Activated CD8-positive, alpha-beta T cell treated with anti-CD3 and anti-CD28 coated beads for 36 hours (primary cell): ENCODE data around the gene ARID4A. TPM values are rescaled to one million over a fixed set of nuclear protein-coding genes. Genes with fewer than 3 reads are reported as not detected.

Experiments
- ATAC-seq: fragments of 200-7000 bp; cut with Tn5 transposase; one replicate; pipeline ENCODE4 v1.10.0; 2021; ENCODE audit warnings: mild to moderate bottlenecking, moderate library complexity
- CTCF ChIA-PET: fragments of 350-600 bp; sonication (Branson Sonifier 250); formaldehyde crosslinking; loops from one replicate; lab custom pipeline; 2021; ENCODE audit warnings: antibody characterized with exemption; lab: Charles Lee
- POLR2A ChIA-PET: fragments of 350-600 bp; sonication (Branson Sonifier 250); formaldehyde crosslinking; loops from one replicate; lab custom pipeline; 2021; ENCODE audit warnings: antibody characterized with exemption; lab: Charles Lee
- DNase-seq: peaks from one replicate; pipeline ENCODE4 v3.0.0-alpha.2; 2020
- H3K27ac Mint-ChIP-seq: one replicate; pipeline ENCODE4 v1.8.0; 2021; ENCODE audit warnings: mild to moderate bottlenecking, mixed read lengths
- H3K27me3 Mint-ChIP-seq: one replicate; pipeline ENCODE4 v1.8.0; 2021; ENCODE audit warnings: mixed read lengths
- H3K36me3 Mint-ChIP-seq: one replicate; pipeline ENCODE4 v1.8.0; 2021; ENCODE audit warnings: low read depth, mixed read lengths
- H3K4me1 Mint-ChIP-seq: one replicate; pipeline ENCODE4 v1.8.0; 2021; ENCODE audit warnings: low read depth, mixed read lengths
- H3K4me3 Mint-ChIP-seq: one replicate; pipeline ENCODE4 v1.8.0; 2021; ENCODE audit warnings: mild to moderate bottlenecking, moderate library complexity, mixed read lengths
- H3K9me3 Mint-ChIP-seq: one replicate; pipeline ENCODE4 v1.8.0; 2021; ENCODE audit warnings: mixed read lengths
- intact Hi-C: fragments of 100-400 bp; cut with micrococcal nuclease; formaldehyde crosslinking; loops from one replicate; pipeline ENCODE4 v1.10.0; 2022
- total RNA-seq, 2 experiments: library from RNA; stranded (reverse); gene quantifications; one replicate each; pipeline ENCODE4 v1.2.3, GENCODE V29; 2021
- TF ChIP-seq, protein P1 (sequence below): fragments of 200-600 bp; IDR thresholded peaks from one replicate; pipeline ENCODE4 v1.8.0; 2022; ENCODE audit warnings: antibody characterized with exemption, mild to moderate bottlenecking

Gene ARID4A
- total RNA-seq, 2 experiments from 2014 or later = 22.1 to 22.4 TPM

DNA sequence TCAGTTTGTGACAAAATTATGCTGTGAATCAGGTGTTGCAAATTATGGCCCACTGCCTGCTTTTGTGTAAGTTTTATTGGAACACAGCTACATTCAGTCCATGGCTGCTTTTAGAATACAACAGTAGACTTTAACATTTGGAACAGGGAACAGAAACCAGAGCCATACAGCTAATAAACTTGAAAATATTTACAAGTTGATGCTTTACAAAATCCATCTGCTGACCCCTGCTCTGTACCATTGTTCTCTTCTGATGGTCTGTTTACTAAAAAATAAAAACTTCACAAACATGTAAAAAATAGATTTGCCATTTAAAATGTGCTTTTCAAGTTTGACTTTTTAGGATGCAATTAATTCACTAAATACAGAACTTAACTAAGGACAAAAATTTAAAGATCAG lies 33.0 kb upstream of the ARID4A start:
- POLR2A ChIA-PET = interaction anchor here (0.7 to 4.7 kb wide), 3 partner anchors 9 to 162 kb away, joined by 4 to 24 read pairs (median 23); partner anchors contain the start of genes KIAA0586, PSMA3 and TIMM9
- Mint-ChIP-seq H3K4me1 (peaks cover 14% of the 10 kb centered on the region), H3K4me3 (no peak overlapping the region), H3K9me3 (no peaks in the 10 kb centered on the region), H3K27ac (peak overlapping the region; percentile 63), H3K36me3 (peaks cover 45% of the 10 kb centered on the region), H3K27me3 (no peaks in the 10 kb centered on the region)
- DNase-seq = no peak
- TF ChIP-seq, protein P1, sequence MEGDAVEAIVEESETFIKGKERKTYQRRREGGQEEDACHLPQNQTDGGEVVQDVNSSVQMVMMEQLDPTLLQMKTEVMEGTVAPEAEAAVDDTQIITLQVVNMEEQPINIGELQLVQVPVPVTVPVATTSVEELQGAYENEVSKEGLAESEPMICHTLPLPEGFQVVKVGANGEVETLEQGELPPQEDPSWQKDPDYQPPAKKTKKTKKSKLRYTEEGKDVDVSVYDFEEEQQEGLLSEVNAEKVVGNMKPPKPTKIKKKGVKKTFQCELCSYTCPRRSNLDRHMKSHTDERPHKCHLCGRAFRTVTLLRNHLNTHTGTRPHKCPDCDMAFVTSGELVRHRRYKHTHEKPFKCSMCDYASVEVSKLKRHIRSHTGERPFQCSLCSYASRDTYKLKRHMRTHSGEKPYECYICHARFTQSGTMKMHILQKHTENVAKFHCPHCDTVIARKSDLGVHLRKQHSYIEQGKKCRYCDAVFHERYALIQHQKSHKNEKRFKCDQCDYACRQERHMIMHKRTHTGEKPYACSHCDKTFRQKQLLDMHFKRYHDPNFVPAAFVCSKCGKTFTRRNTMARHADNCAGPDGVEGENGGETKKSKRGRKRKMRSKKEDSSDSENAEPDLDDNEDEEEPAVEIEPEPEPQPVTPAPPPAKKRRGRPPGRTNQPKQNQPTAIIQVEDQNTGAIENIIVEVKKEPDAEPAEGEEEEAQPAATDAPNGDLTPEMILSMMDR = no peak
- CTCF ChIA-PET = interaction anchor here (1.3 kb wide), 1 partner anchor 9 kb away, joined by 3 read pairs; no protein-coding TSS in a partner anchor
- ATAC-seq = no peak
- intact Hi-C loops = no loop called here

DNA sequence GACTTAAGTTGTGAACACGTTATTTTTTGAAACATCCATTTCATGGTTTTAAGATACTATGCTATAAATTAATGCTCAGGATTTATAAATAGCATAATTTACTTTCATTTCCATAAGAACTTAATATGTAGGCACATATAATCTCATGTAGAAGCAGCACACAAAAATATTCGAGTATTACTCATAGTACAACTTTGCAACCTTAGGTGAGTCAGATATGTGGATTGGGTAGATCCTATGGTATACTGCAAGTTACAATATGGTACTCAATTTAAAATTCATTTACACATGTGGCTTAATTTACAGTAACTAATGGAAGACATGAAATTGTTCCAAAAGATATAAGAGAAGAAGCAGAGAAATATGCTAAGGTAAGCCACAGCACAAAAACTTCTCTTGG lies 27.7 kb upstream of the ARID4A start:
- H3K4me3 Mint-ChIP-seq = no peak overlapping the region
- DNase-seq (no peak), ATAC-seq (no peak)
- H3K27me3 Mint-ChIP-seq = no peaks in the 10 kb centered on the region
- H3K4me1 Mint-ChIP-seq = peaks cover 33% of the 10 kb centered on the region
- H3K9me3 Mint-ChIP-seq = no peaks in the 10 kb centered on the region
- intact Hi-C loops = no loop called here
- H3K36me3 Mint-ChIP-seq = peaks cover 63% of the 10 kb centered on the region
- peak overlapping the region; percentile 75 for H3K27ac Mint-ChIP-seq
- POLR2A ChIA-PET = no interaction called here
- CTCF ChIA-PET = interaction anchor here (0.8 kb wide), 1 partner anchor 12 kb away, joined by 3 read pairs; no protein-coding TSS in a partner anchor
- TF ChIP-seq, protein P1 = no peak

DNA sequence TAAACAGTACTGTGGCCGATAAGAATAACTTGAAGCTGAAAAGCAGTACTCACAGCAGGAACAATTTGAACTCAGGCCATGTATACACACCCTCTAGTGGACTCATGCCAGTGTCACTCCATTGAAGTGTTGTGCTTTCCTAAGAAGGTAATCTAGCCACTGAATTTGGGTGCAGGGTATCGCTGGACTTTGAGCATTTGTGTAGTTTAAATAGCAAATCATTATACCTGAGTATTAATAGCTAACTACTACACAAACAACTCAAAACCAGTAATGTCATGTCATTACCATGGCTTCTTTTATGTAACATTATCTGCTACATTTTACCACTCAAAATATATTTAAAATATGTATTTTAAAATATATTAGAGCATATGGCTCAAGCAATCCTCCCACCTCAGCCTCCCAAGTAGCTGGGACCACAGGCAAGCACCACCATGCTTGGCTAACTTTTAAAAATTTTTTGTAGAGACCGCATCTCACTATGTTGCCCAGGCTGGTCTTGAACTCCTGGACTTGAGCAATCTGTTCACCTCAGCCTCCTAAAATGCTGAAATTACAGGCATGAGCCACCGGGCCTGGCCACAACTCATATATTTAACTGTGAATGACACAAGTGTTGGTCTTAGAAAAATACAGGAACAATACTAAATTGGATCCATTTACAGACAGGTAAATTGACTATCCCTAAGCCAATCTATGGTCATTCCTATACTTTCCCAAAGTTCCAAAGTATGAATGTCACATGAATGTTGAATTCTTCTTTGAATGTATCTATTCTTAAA lies 25.6 kb upstream of the ARID4A start:
- no peak for ATAC-seq
- H3K9me3 Mint-ChIP-seq = no peaks in the 10 kb centered on the region

GRCh38 chr14:58274881-58275280 lies 23.5 kb upstream of the ARID4A start:
- H3K4me3 Mint-ChIP-seq = no peak overlapping the region
- peaks cover 65% of the 10 kb centered on the region for H3K36me3 Mint-ChIP-seq
- H3K4me1 Mint-ChIP-seq = peaks cover 47% of the 10 kb centered on the region
- DNase-seq (no peak), ATAC-seq (no peak)
- peak overlapping the region; percentile 95 for H3K27ac Mint-ChIP-seq
- ChIA-PET CTCF (interaction anchor here (0.7 to 2.0 kb wide), 4 partner anchors 9 to 153 kb away, joined by 3 to 4 read pairs (median 3); partner anchors contain the start of gene KIAA0586), POLR2A (interaction anchor here (0.6 to 4.0 kb wide), 3 partner anchors 10 to 163 kb away, joined by 4 to 23 read pairs (median 18); partner anchors contain the start of gene ARID4A)
- H3K27me3 Mint-ChIP-seq = no peaks in the 10 kb centered on the region
- no peaks in the 10 kb centered on the region for H3K9me3 Mint-ChIP-seq
- TF ChIP-seq, protein P1 = no peak
- intact Hi-C loops = no loop called here

More for the DNA sequence above, 25.6 kb upstream of the ARID4A start:
- CTCF ChIA-PET = interaction anchor here (1.2 to 1.5 kb wide), 2 partner anchors 8 to 68 kb away, joined by 3 read pairs; no protein-coding TSS in a partner anchor
- Mint-ChIP-seq H3K27ac (peak overlapping the region; percentile 49), H3K27me3 (no peaks in the 10 kb centered on the region), H3K4me1 (peaks cover 41% of the 10 kb centered on the region), H3K4me3 (no peak overlapping the region), H3K36me3 (peaks cover 60% of the 10 kb centered on the region)
- no peak for DNase-seq
- TF ChIP-seq, protein P1 = no peak
- intact Hi-C loops = no loop called here
- POLR2A ChIA-PET = interaction anchor here (1.0 to 4.0 kb wide), 4 partner anchors 8 to 68 kb away, joined by 3 to 23 read pairs (median 11); partner anchors contain the start of genes ARID4A and PSMA3
